ENCODE data around the gene CD99. TPM values are rescaled to one million over a fixed set of nuclear protein-coding genes. Genes with fewer than 3 reads are reported as not detected.
"Not testable (repeated sequence)": the region's sequence is repeated elsewhere in the genome, so short reads cannot be mapped to it uniquely, and the experiment has no call there.

Gene CD99
- polyA plus RNA-seq, 3 donors, result 159 to 217 (median 184) TPM

DNA sequence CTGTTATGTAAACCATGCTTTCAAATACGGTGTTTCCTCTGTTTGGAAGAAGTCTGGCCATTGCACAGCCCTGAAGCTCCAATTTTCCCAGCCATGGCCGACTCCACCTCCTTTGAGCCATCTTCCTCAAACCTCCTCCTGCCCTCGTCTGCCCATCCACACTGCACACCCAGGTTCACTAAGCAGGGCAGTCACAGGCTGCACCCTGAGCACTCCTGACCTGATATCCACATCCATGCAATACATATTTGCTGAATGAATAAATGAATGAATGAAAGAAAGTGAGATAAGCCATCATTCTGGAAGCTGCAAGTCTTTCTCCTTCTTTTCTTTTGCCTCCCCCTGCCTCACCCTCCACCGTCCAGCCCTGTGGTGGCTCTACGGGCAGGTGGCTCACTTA is 83.0 kb downstream of the CD99 start:
- Histone ChIP-seq H3K9ac (ENCODE audit: insufficient read depth, low read length, poor library complexity, severe bottlenecking) (no peak overlapping the region), H4K20me1 (ENCODE audit: insufficient read depth, low read length) (no peaks in the 10 kb centered on the region), H2AFZ (ENCODE audit: insufficient read depth, low read depth, low read length, poor library complexity, severe bottlenecking) (no peak overlapping the region), H3K4me2 (replicated peaks; ENCODE audit: extremely low read depth, low read length, poor library complexity, severe bottlenecking) (no peak overlapping the region), H3K36me3 (replicated peaks in 1 of 2; ENCODE audit: control insufficient read depth in 1 of 2, insufficient read depth in 2 of 2, low read length in 2 of 2) (no peaks in the 10 kb centered on the region), H3K27me3 (ENCODE audit: control insufficient read depth in 2 of 2, insufficient read depth in 2 of 2, low read length in 2 of 2) (no peaks in the 10 kb centered on the region), H3K79me2 (ENCODE audit: insufficient read depth, low read length) (no peaks in the 10 kb centered on the region), H3K4me1 (ENCODE audit: control insufficient read depth in 1 of 2, insufficient read depth in 2 of 2, low read length in 2 of 2) (no peaks in the 10 kb centered on the region), H3K9me3 (replicated peaks in 1 of 2; ENCODE audit: control insufficient read depth in 1 of 2, insufficient read depth in 1 of 2, low read length in 2 of 2) (peaks cover 0 to 8% of the 10 kb centered on the region in 2 donors), H3K4me3 (replicated peaks in 1 of 3; ENCODE audit: low read depth in 2 of 3, low read length in 3 of 3) (no peak overlapping the region), H3K27ac (ENCODE audit: low read depth in 1 of 2, low read length in 2 of 2) (no peak overlapping the region)
- DNase-seq, result no peak
- Mint-ChIP-seq H3K4me3 (no peak overlapping the region), H3K9me3 (peaks cover 4 to 21% (median 12%) of the 10 kb centered on the region in 7 donors), H3K36me3 (no peaks in the 10 kb centered on the region), H3K4me1 (peaks cover 4% of the 10 kb centered on the region), H3K27me3 (ENCODE audit: low read depth in 3 of 3) (peaks cover under 1 to 25% (median 5%) of the 10 kb centered on the region in 3 donors), H3K27ac (peak overlapping the region in 1 of 7 donors; percentile 12)
- no peak for TF ChIP-seq CTCF (IDR thresholded peaks at IDR 0.05)
- intact Hi-C loops (cut with micrococcal nuclease), result no loop called here
- 100% methylated on average over 1 of the region's 5 CpGs for WGBS (ENCODE audit: insufficient coverage)

DNA sequence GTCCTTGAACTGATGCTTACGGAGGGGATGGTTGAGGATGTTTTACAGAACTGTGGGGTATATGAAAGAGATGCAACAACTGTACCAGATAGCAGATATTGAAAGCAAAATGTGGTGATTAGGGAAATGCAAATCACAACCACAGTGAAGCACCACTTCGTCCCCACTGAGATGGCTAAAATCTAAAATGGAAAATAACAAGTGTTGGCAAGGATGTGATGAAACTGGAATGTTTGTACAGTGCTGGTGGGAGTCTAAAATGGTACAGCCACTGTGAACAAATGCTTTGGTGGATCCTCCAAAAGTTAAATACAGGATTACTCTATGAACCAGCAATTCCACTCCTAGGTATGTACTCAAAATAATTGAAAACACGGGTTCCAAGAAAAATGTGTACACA is 83.7 kb downstream of the CD99 start:
- WGBS (ENCODE audit: insufficient coverage), result 100% methylated on average over 1 of the region's 3 CpGs
- no peak for DNase-seq
- intact Hi-C loops (cut with micrococcal nuclease), result no loop called here
- no peak for TF ChIP-seq CTCF (IDR thresholded peaks at IDR 0.05)
- no peak overlapping the region for H3K4me2 ChIP-seq (replicated peaks; ENCODE audit: extremely low read depth, low read length, poor library complexity, severe bottlenecking)
- no peak overlapping the region for H2AFZ ChIP-seq (ENCODE audit: insufficient read depth, low read depth, low read length, poor library complexity, severe bottlenecking)
- H3K9ac ChIP-seq (ENCODE audit: insufficient read depth, low read length, poor library complexity, severe bottlenecking), result no peak overlapping the region
- no peaks in the 10 kb centered on the region for H3K27me3 ChIP-seq (ENCODE audit: control insufficient read depth in 2 of 2, insufficient read depth in 2 of 2, low read length in 2 of 2)
- no peaks in the 10 kb centered on the region for H3K79me2 ChIP-seq (ENCODE audit: insufficient read depth, low read length)
- Mint-ChIP-seq H3K36me3 (no peaks in the 10 kb centered on the region), H3K4me1 (no peaks in the 10 kb centered on the region), H3K27me3 (ENCODE audit: low read depth in 3 of 3) (peaks cover 0 to 24% (median 5%) of the 10 kb centered on the region in 3 donors), H3K9me3 (peaks cover 4 to 21% (median 12%) of the 10 kb centered on the region in 7 donors), H3K27ac (no peak overlapping the region), H3K4me3 (no peak overlapping the region)
- H3K36me3 ChIP-seq (replicated peaks in 1 of 2; ENCODE audit: control insufficient read depth in 1 of 2, insufficient read depth in 2 of 2, low read length in 2 of 2), result no peaks in the 10 kb centered on the region
- no peak overlapping the region for H3K27ac ChIP-seq (ENCODE audit: low read depth in 1 of 2, low read length in 2 of 2)
- H4K20me1 ChIP-seq (ENCODE audit: insufficient read depth, low read length), result no peaks in the 10 kb centered on the region
- H3K4me3 ChIP-seq (replicated peaks in 1 of 3; ENCODE audit: low read depth in 2 of 3, low read length in 3 of 3), result no peak overlapping the region
- peaks cover 0 to 8% of the 10 kb centered on the region in 2 donors for H3K9me3 ChIP-seq (replicated peaks in 1 of 2; ENCODE audit: control insufficient read depth in 1 of 2, insufficient read depth in 1 of 2, low read length in 2 of 2)
- no peaks in the 10 kb centered on the region for H3K4me1 ChIP-seq (ENCODE audit: control insufficient read depth in 1 of 2, insufficient read depth in 2 of 2, low read length in 2 of 2)

DNA sequence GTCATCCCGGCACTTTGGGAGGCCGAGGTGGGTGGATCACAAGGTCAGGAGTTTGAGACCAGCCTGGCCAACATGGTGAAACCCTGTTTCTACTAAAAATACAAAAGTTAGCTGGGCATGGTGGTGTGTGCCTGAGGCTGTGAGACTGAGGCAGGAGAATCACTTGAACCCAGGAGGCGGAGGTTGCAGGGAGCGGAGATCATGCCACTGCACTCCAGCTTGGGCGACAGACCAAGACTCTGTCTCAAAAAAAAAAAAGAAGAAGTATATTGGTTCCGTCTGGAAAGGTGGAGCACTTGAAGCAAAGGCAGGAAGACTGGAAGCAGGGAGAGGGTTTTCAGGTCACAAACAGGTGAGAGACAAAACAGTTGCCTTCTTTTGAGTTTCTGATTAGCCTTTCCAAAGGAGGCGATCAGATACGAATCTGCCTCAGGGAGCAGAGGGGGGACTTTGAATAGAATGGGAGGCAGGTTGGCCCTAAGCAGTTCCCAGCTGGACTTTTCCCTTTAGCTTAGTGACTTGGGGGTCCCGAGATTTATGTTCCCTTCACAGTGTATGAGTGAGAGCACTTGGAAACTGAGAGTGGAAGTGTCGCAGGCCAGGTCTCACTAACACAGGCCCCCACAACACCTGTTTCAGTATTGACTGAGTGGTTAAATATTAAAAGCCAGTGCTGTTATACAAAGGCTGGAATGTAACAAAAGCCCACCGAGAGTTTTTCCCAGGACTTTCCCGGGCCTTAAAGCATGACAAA is 89.6 kb downstream of the CD99 start:
- 87% methylated on average over 6 of the region's 12 CpGs for WGBS (ENCODE audit: insufficient coverage)
- H3K27ac ChIP-seq (ENCODE audit: low read depth in 1 of 2, low read length in 2 of 2); H3K4me3 Mint-ChIP-seq; H3K9me3 ChIP-seq (replicated peaks in 1 of 2; ENCODE audit: control insufficient read depth in 1 of 2, insufficient read depth in 1 of 2, low read length in 2 of 2); H3K36me3 Mint-ChIP-seq; DNase-seq; H3K27me3 ChIP-seq (ENCODE audit: control insufficient read depth in 2 of 2, insufficient read depth in 2 of 2, low read length in 2 of 2); H3K36me3 ChIP-seq (replicated peaks in 1 of 2; ENCODE audit: control insufficient read depth in 1 of 2, insufficient read depth in 2 of 2, low read length in 2 of 2); H3K4me2 ChIP-seq (replicated peaks; ENCODE audit: extremely low read depth, low read length, poor library complexity, severe bottlenecking); H2AFZ ChIP-seq (ENCODE audit: insufficient read depth, low read depth, low read length, poor library complexity, severe bottlenecking); H4K20me1 ChIP-seq (ENCODE audit: insufficient read depth, low read length); H3K4me1 ChIP-seq (ENCODE audit: control insufficient read depth in 1 of 2, insufficient read depth in 2 of 2, low read length in 2 of 2); intact Hi-C loops (cut with micrococcal nuclease); H3K9ac ChIP-seq (ENCODE audit: insufficient read depth, low read length, poor library complexity, severe bottlenecking); H3K79me2 ChIP-seq (ENCODE audit: insufficient read depth, low read length); H3K4me1 Mint-ChIP-seq; H3K4me3 ChIP-seq (replicated peaks in 1 of 3; ENCODE audit: low read depth in 2 of 3, low read length in 3 of 3); H3K9me3 Mint-ChIP-seq: not testable (repeated sequence)
- Mint-ChIP-seq H3K27me3 (ENCODE audit: low read depth in 3 of 3) (peaks cover 0 to 17% (median 3%) of the 10 kb centered on the region in 3 donors), H3K27ac (peak overlapping the region in 2 of 7 donors; percentile 15 to 66)

All from CD14-positive monocyte (primary cell).